K562 (cell line): ENCODE measurements around the gene GFAP. TPM values are rescaled to one million over a fixed set of nuclear protein-coding genes. Genes with fewer than 3 reads are reported as not detected.

Source experiments
- CEBPZ ChIP-seq: fragments of 150-350 bp; IDR thresholded peaks from 2 replicates; pipeline ENCODE4 v1.6.1; 2014; ENCODE audit warnings: low read depth, mild to moderate bottlenecking, low read length, borderline replicate concordance
- FOXM1 ChIP-seq, 2 experiments: fragments of 450-650 bp in 1 of 2; sonication (generic) in 1 of 2; formaldehyde crosslinking in 1 of 2; IDR thresholded peaks; 2 replicates each; pipeline versions ENCODE4 v1.6.1 to v1.9.0; 2017 to 2022; ENCODE audit warnings: low read depth in 2 of 2, mild to moderate bottlenecking in 2 of 2, missing genetic modification reagents in 1 of 2, moderate library complexity in 1 of 2
- GTF2F1 ChIP-seq: IDR thresholded peaks from 2 replicates; pipeline ENCODE4 v1.6.1; 2011; ENCODE audit warnings: low read depth, low read length, improper control_type of control experiment
- HES1 ChIP-seq: fragments of 450-650 bp; IDR thresholded peaks from 2 replicates; pipeline ENCODE4 v1.6.1; 2016; ENCODE audit warnings: low read depth, mild to moderate bottlenecking, moderate library complexity
- HNRNPL ChIP-seq: fragments of 200-400 bp; formaldehyde crosslinking; IDR thresholded peaks from 2 replicates; pipeline ENCODE4 v1.6.1; 2017; ENCODE audit warnings: low read depth, mild to moderate bottlenecking, low read length
- MAFK ChIP-seq: IDR thresholded peaks from 2 replicates; pipeline ENCODE4 v1.6.1; 2011; ENCODE audit warnings: low read length, improper control_type of control experiment
- MGA ChIP-seq: fragments of 450-650 bp; IDR thresholded peaks from 2 replicates; pipeline ENCODE4 v1.6.1; 2016; ENCODE audit warnings: mild to moderate bottlenecking, moderate library complexity
- NBN ChIP-seq: fragments of 450-650 bp; IDR thresholded peaks from 2 replicates; pipeline ENCODE4 v1.6.1; 2016; ENCODE audit warnings: low read depth, mild to moderate bottlenecking
- RAD21 ChIP-seq, 2 experiments: fragments of 250-450 bp in 1 of 2; fragments of 450-650 bp in 1 of 2; sonication (Bioruptor Pico) in 1 of 2; formaldehyde crosslinking in 1 of 2; IDR thresholded peaks in 1 of 2; conservative IDR thresholded peaks in 1 of 2; 2 replicates each; pipeline versions ENCODE4 v1.4.0 to v1.8.0; 2020 to 2022; ENCODE audit warnings: mild to moderate bottlenecking in 2 of 2, moderate library complexity in 1 of 2
- THRAP3 ChIP-seq: fragments of 450-650 bp; IDR thresholded peaks from 2 replicates; pipeline ENCODE4 v1.6.1; 2016; ENCODE audit warnings: mild to moderate bottlenecking, inconsistent platforms, borderline replicate concordance
- polyA plus RNA-seq, 8 experiments: library from polyadenylated mRNA; depleted of rRNA in 4 of 8; stranded (reverse) in 5 of 8; unstranded in 3 of 8; fragments of >200 nt; fragmentation: Nextera tagmentation in 2 of 8; fragmentation: Illumina TruSeq in 1 of 8; extraction: Ambion mirVana in 2 of 8; extraction: Trizol in 1 of 8; gene quantifications; 2 replicates each; pipeline versions ENCODE4 v1.2.1 to v1.2.3, GENCODE V29; 2011 to 2014; ENCODE audit warnings: inconsistent platforms in 1 of 8, missing spikeins in 1 of 8
- total RNA-seq, 7 experiments: library from RNA; depleted of rRNA in 6 of 7; stranded (reverse); fragments of >200 nt in 6 of 7; fragmentation: Illumina TruSeq in 2 of 7; extraction: Trizol in 2 of 7; gene quantifications; 2 replicates each; pipeline versions ENCODE4 v1.2.1 to v1.2.3, GENCODE V29; 2011 to 2021; ENCODE audit warnings: low replicate concordance in 1 of 7

GFAP gene
- total and polyA plus RNA-seq, 9 of the 15 experiments (the other 6 are each of a cell fraction or from before 2014, with no cell fraction given), result 0.07 to 1.4 (median 0.60) TPM; not detected in 1

DNA sequence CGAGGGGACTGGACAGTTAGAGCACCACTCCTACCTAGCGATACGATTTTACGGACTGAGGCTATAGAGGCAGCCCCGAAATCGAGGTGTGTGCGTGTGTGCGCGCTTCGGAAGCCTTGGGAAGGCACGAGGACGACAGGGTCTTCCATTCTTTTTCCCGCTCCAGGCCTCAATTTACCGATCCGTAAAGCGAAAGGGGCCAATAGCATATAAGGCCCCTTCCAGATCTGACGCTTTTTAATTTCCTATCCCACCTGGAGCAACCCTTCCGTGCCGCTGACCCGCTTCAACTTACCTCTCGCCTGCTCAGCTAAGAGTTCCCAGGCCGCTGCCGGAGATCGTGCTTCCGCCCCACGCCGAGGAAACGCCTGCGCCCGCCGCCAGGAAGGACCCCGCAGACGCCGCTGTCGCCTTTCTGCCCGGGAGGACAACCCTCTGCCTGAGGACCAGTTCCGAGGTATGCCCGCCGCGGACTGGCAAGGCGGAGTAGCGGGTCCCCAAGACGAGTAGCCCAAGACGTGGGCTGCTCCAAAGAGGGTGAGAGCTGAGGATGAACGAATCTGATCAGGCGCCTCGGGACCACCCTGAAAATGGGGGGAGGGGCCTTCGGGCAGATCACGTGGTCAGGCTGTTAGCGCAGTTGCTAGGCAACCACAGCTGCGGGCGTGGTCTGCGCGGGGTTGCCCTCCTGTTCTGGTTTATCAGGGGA is 16.1 kb downstream of the GFAP start, which contains the start of gene EFTUD2 (continued):
- TF ChIP-seq MGA (peak; percentile 83), THRAP3 (no peak), CEBPZ (no peak), RAD21 (CRISPR knock-in tag; conservative IDR thresholded peaks at IDR 0.05 in 1 of 2, IDR thresholded peaks at IDR 0.05 in 1 of 2) (0 out of 4 replicates have a peak, but pooled peaks of 1 of the 2 experiments have one; percentile 5), FOXM1 (IDR thresholded peaks at IDR 0.05; ENCODE audit: low read depth) (no peak), FOXM1 (CRISPR knock-in tag; IDR thresholded peaks at IDR 0.05; ENCODE audit: low read depth) (0 out of 2 replicates have a peak, but pooled peaks have one; percentile 40), GTF2F1 (0 out of 2 replicates have a peak, but pooled peaks have one; percentile 51), HES1 (no peak), MAFK (no peak), NBN (peak; percentile 73; the same call in 1 of the 2 replicates), HNRNPL (no peak)
